ENCODE measurements around the gene FHOD1.

FHOD1 gene

DNA sequence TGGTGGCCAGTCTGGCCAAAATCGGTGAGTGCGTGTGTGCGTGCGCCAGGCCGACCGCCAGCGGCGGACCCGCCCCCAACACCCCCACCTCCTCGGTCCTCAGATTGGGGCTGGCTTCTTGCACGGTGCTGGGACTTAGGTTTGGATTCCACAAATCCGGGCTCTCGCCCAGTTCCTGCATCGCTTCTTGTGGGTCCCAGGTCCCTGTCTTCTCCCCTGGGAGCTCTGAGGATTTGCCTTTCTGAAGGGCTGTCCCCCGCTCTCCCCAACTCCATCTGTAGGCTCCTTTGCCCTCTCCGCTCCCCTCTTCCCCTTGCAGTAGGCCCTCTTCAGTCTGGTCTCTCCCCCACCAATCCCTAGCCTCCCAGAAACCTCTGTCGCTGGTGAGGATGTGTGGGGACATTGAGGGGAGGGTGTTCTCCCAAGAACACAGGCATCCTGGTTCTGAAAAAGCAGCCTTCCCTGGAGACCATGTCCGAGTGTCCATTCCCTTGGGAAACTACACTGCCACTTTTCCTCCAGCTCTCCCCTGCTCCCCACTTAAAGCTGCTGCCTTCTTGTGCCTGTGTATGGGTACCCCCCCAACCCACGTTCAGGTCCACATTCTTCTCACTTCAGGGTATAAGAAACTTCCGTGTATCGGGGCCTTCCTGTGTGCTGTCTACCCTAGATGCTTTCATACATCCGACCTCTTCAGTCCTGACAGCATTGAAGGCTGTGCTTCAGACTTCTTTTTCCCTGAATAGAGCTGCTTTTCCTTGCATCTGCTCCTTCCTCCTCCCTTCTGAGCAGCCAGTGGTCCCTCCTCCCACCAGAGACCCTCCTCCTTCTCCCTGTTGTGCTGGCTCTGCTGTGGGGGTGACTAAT, 2.1 kb upstream of the FHOD1 start:
- CTCF ChIA-PET = interaction anchor here (0.9 to 1.7 kb wide), 3 partner anchors 15 to 57 kb away, joined by 3 to 6 read pairs (median 3); partner anchors contain the start of gene E2F4
- no peaks in the 10 kb centered on the region for H3K36me3 Mint-ChIP-seq
- DNase-seq = no peak
- H3K4me3 Mint-ChIP-seq = peak overlapping the region; percentile 63
- peaks cover 42% of the 10 kb centered on the region for H3K27me3 Mint-ChIP-seq
- H3K4me1 Mint-ChIP-seq = peaks cover 41% of the 10 kb centered on the region
- no peaks in the 10 kb centered on the region for H3K9me3 Mint-ChIP-seq
- peak overlapping the region; percentile 6 for H3K27ac Mint-ChIP-seq

- Mint-ChIP-seq H3K9me3 (no peaks in the 10 kb centered on the region), H3K4me3 (peak within 1 kb of the TSS; percentile 77), H3K27me3 (peaks cover 42% of the 10 kb centered on the region), H3K36me3 (no peaks in the 10 kb centered on the region), H3K4me1 (peaks cover 49% of the 10 kb centered on the region), H3K27ac (peak within 1 kb of the TSS; percentile 53)
- DNase-seq = peak; percentile 60
- CTCF ChIA-PET = interaction anchor here (0.9 to 6.4 kb wide), 7 partner anchors 16 to 235 kb away, joined by 3 to 34 read pairs (median 5); partner anchors contain the start of genes E2F4 and TMEM208
These were observed 1.3 kb upstream of the FHOD1 start, which contains the start of gene SLC9A5 for GRCh38 chr16:67248401-67249177. SLC9A5 (plus strand) TSS chr16:67248979; CDS start chr16:67249015, 36 bp downstream.

DNA sequence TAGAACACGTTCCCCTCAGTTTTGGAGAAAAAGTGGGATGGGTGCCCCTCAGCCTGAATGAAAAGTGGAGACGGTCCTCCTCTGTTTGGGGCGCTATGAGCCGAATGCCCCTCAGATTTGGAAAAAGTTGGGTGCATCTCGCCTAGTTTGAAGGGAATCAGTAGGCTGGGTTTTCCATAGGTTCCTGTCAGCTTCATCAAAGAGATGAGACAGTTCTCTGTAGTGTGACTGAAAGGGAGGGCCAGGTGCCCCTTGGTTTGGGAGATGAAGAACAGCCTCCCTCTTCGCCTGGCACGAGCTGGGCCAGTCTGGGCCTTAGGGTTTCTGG, 756 bp upstream of the FHOD1 start:
- Mint-ChIP-seq H3K9me3 (no peaks in the 10 kb centered on the region), H3K36me3 (no peaks in the 10 kb centered on the region), H3K4me1 (peaks cover 53% of the 10 kb centered on the region), H3K4me3 (peak overlapping the region; percentile 77), H3K27me3 (peaks cover 42% of the 10 kb centered on the region), H3K27ac (peak overlapping the region; percentile 53)
- CTCF ChIA-PET = interaction anchor here (1.2 to 6.4 kb wide), 7 partner anchors 13 to 234 kb away, joined by 3 to 34 read pairs (median 6); partner anchors contain the start of gene TMEM208
- no peak for DNase-seq

DNA sequence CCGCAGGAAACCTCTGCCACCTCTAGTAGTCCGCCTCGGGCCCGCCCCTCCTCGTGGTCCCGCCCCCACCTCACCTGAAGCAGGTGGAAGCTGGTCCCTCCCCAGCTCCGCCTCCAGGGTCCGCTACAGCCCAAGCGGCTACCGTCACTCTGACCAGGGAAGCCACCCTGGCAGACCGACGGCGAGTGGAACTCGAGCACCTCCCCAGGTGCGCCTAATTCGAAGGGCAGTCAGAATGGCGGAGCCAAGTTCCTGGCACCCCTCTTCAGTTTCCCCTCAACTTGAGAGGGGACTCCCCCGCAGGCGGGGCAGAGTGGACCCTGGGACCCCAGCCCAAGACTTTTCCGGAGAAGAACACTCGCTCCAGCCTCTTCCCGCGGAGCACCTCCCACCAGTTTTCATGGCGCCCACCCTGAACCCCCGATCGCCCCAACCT, 507 bp downstream of the FHOD1 start:
- CTCF ChIA-PET = interaction anchor here (0.6 to 6.4 kb wide), 6 partner anchors 14 to 293 kb away, joined by 3 to 34 read pairs (median 4); partner anchors contain the start of gene TMEM208
- DNase-seq = peak; percentile 72
- peaks cover 32% of the 10 kb centered on the region for H3K27me3 Mint-ChIP-seq

GRCh38 chr16:67246081-67246755, 1.1 kb downstream of the FHOD1 start:
- H3K4me1 Mint-ChIP-seq = peaks cover 61% of the 10 kb centered on the region
- H3K4me3 Mint-ChIP-seq = peak overlapping the region; percentile 77
- H3K27ac Mint-ChIP-seq = peak overlapping the region; percentile 86
- DNase-seq = peak; percentile 71
- peaks cover 5% of the 10 kb centered on the region for H3K36me3 Mint-ChIP-seq
- no peaks in the 10 kb centered on the region for H3K9me3 Mint-ChIP-seq
- H3K27me3 Mint-ChIP-seq = peaks cover 32% of the 10 kb centered on the region
- CTCF ChIA-PET = interaction anchor here (0.6 to 6.4 kb wide), 5 partner anchors 14 to 292 kb away, joined by 3 to 34 read pairs (median 3); partner anchors contain the start of gene TMEM208

More for the DNA sequence above, 507 bp downstream of the FHOD1 start:
- Mint-ChIP-seq H3K36me3 (peaks cover 3% of the 10 kb centered on the region), H3K4me3 (peak overlapping the region; percentile 77), H3K27ac (peak overlapping the region; percentile 86), H3K4me1 (peaks cover 57% of the 10 kb centered on the region), H3K9me3 (no peaks in the 10 kb centered on the region)

GRCh38 chr16:67245674-67246080, 1.6 kb downstream of the FHOD1 start:
- no peaks in the 10 kb centered on the region for H3K9me3 Mint-ChIP-seq
- CTCF ChIA-PET = interaction anchor here (0.8 to 6.4 kb wide), 5 partner anchors 15 to 216 kb away, joined by 3 to 34 read pairs (median 3); partner anchors contain the start of genes TMEM208 and ZDHHC1
- H3K27ac Mint-ChIP-seq = no peak overlapping the region
- DNase-seq = no peak
- H3K27me3 Mint-ChIP-seq = peaks cover 32% of the 10 kb centered on the region
- H3K4me1 Mint-ChIP-seq = peaks cover 62% of the 10 kb centered on the region
- H3K36me3 Mint-ChIP-seq = peaks cover 5% of the 10 kb centered on the region
- H3K4me3 Mint-ChIP-seq = peak overlapping the region; percentile 77

- DNase-seq = no peak
- peak overlapping the region; percentile 96 for H3K27ac Mint-ChIP-seq
- CTCF ChIA-PET = interaction anchor here (0.6 to 6.4 kb wide), 5 partner anchors 14 to 215 kb away, joined by 3 to 34 read pairs (median 3); partner anchors contain the start of genes TMEM208 and ZDHHC1
- H3K9me3 Mint-ChIP-seq = no peaks in the 10 kb centered on the region
- H3K4me3 Mint-ChIP-seq = peak overlapping the region; percentile 77
- H3K4me1 Mint-ChIP-seq = peaks cover 61% of the 10 kb centered on the region
- H3K36me3 Mint-ChIP-seq = peaks cover 5% of the 10 kb centered on the region
- peaks cover 29% of the 10 kb centered on the region for H3K27me3 Mint-ChIP-seq
These were observed 2.1 kb downstream of the FHOD1 start for GRCh38 chr16:67245186-67245585.

DNA sequence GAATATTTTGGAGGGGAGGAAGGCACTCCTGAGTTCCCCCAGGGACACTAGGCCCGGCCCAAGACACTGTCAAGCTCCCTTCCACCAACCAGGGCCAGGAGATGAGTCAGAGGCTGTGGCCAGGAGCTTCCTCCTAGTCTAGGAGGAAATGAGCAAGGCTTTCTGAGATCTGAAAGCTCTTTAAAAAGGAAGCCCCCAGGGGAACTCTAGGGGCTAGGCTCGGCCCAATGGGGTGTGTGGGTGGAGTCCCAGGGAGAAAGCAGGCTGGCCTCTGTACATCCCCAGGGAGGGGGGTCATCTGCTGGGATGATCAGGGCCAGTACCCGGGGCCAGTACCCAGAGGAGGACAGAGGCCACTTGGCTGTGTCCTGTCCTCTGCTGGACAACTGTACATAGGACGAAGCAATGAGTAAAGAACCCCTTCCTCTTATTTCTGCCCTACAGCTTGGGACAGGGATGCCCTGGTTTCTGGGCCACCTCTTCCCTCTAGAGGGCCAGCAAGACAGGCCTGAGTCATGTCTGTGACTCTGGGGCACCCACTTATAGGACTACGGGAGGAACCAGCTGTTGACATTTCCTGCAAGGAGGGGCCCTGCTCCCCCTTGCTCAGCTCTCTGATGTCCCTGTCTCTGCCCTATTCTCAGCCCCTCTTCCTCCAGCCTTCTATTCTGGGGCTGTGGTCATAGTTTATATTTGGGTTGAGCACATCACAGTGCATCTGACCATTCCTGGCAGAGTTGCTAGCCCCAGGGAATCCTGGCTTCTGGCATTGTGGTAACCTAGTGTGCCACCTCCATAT, 2.7 kb downstream of the FHOD1 start:
- H3K27ac Mint-ChIP-seq = peak overlapping the region; percentile 96

GRCh38 chr16:67243481-67243880, 3.8 kb downstream of the FHOD1 start:
- Mint-ChIP-seq H3K36me3 (peaks cover 9% of the 10 kb centered on the region), H3K4me3 (no peak overlapping the region), H3K27ac (peak overlapping the region; percentile 96), H3K27me3 (peaks cover 12% of the 10 kb centered on the region), H3K4me1 (peaks cover 52% of the 10 kb centered on the region), H3K9me3 (no peaks in the 10 kb centered on the region)
- CTCF ChIA-PET = interaction anchor here (1.2 to 6.4 kb wide), 2 partner anchors 16 to 283 kb away, joined by 3 to 34 read pairs; partner anchors contain the start of genes CES3 and TMEM208
- peak; percentile 3 for DNase-seq

More for the DNA sequence above, 2.7 kb downstream of the FHOD1 start:
- CTCF ChIA-PET = interaction anchor here (0.6 to 6.4 kb wide), 8 partner anchors 14 to 284 kb away, joined by 3 to 34 read pairs (median 3); partner anchors contain the start of genes CES3, EXOC3L1, TMEM208 and ZDHHC1
- DNase-seq = peak; percentile 84
- peaks cover 23% of the 10 kb centered on the region for H3K27me3 Mint-ChIP-seq
- peak overlapping the region; percentile 77 for H3K4me3 Mint-ChIP-seq
- peaks cover 58% of the 10 kb centered on the region for H3K4me1 Mint-ChIP-seq
- no peaks in the 10 kb centered on the region for H3K9me3 Mint-ChIP-seq
- peaks cover 8% of the 10 kb centered on the region for H3K36me3 Mint-ChIP-seq

GRCh38 chr16:67242138-67242730, 5.0 kb downstream of the FHOD1 start:
- H3K36me3 Mint-ChIP-seq = peaks cover 13% of the 10 kb centered on the region
- H3K4me3 Mint-ChIP-seq = no peak overlapping the region
- no peak overlapping the region for H3K27ac Mint-ChIP-seq
- CTCF ChIA-PET = interaction anchor here (1.0 to 6.4 kb wide), 2 partner anchors 15 to 281 kb away, joined by 3 to 34 read pairs; partner anchors contain the start of genes CES3 and TMEM208
- H3K27me3 Mint-ChIP-seq = no peaks in the 10 kb centered on the region
- peak; percentile 14 for DNase-seq
- H3K4me1 Mint-ChIP-seq = peaks cover 43% of the 10 kb centered on the region
- no peaks in the 10 kb centered on the region for H3K9me3 Mint-ChIP-seq

- CTCF ChIA-PET = no interaction called here
- no peaks in the 10 kb centered on the region for H3K27me3 Mint-ChIP-seq
- H3K36me3 Mint-ChIP-seq = peaks cover 20% of the 10 kb centered on the region
- no peak for DNase-seq
- no peak overlapping the region for H3K4me3 Mint-ChIP-seq
- peaks cover 41% of the 10 kb centered on the region for H3K4me1 Mint-ChIP-seq
- H3K27ac Mint-ChIP-seq = no peak overlapping the region
- H3K9me3 Mint-ChIP-seq = no peaks in the 10 kb centered on the region
These were observed 6.0 kb downstream of the FHOD1 start for GRCh38 chr16:67241008-67241900.

All from activated naive CD4-positive, alpha-beta T cell treated with anti-CD3 and anti-CD28 coated beads, Interleukin-2, amount 10 ng/mL, durations not matched to agents 7 days and 5 days (primary cell).